Germinal center (tissue), 1 donor: Measurements from ENCODE around the gene IL17C.

Experiments
- DNase-seq: peaks from one replicate; pipeline ENCODE4 v3.0.0; 2012; ENCODE audit warnings: mixed read lengths, low spot score

Gene IL17C

GRCh38 chr16:88628512-88628974, 9.8 kb upstream of the IL17C start:
- DNase-seq, result no peak

DNA sequence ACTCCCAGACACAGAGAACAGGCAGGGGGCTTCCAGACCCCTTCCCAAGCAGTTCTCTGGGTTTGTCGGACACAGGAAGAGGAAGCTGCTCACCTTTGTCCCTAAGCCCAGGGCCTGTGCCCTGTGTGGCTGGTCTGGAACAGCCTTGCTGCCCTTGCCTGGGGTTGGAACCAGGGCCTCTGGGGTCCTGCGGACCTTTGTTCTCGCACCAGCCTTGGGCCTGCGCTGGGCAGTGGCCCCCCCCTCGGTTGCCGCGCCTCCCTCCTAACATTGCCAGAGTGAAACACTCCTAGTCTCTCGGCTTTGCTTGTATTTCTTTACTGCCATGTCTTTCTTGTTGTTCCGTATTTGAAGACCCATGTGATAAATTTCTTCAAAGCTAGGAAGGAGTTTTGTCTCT, 8.5 kb upstream of the IL17C start:
- no peak for DNase-seq

DNA sequence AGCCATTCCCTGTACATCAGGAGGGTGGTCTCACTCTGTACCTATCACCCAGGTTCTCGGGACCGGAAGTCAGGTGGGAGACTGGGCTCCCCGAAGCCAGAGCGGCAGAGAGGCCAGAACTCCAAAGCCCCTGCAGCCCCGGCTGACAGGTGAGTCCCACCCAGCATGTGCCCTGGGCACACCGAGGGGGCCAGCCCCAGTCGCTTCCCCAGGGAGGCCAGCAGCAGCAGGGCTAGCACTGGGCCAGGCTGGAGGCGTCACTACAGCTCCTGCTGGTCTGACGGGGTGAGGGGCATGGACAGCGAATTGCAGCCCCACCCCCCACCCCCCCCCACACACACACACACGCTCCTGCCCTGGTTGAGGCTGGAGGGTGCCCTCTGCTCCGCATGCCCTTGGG, 7.9 kb upstream of the IL17C start:
- DNase-seq, result no peak

- DNase-seq, result no peak
Measured at GRCh38 chr16:88630941-88631340, 7.4 kb upstream of the IL17C start.

DNA sequence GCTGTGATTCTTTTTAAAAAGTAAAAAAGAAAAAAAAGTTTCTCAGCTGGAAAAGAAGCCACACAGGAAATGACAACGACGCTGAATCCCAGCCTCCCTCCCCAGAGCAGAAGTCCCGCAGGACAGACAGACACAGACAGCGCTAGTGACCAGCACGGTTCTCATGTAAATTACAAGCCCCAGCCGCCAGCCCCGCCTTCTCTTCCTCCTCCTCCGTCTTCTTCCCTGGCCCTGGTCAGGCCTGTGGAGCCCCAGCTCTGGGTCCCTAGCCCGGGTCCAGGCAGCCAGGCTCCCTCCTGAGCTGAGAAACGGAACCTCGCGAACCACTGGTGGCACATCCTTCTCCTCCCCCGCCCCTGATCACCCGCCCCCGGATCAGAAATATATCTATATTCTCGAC, 7.0 kb upstream of the IL17C start:
- DNase-seq, result no peak

DNA sequence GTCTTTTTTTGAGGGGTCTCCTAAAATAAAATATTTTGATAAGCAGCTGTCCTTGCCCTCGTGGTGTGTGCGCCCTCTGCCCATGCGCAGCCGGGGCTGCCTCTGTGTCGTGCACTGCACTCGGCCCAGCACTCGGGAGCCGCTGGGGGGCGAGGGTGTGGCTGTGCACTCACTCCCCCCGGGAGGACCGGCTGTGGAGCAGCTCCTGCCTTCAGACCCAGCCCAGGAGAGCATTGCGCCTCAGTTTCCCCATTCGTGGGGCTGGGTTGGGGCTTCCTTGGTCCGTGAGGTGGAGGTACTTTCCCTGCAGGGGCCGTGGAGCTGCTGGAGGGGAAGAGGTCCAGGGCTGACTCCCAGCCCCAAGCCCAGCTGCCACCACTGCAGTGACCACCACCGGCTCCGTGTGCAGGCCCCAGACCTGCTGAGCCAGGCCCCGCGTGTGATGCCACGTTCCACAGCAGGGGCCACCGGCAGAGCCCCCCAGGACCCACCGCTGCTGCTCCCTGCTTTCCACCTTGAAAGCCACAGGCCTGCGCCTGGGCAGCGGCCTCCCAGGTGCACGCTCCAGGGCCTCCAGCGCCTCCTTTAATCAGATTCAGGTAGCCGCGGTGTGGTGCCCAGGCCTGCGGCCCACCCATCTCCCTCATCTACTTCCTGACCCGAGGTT, 6.3 kb upstream of the IL17C start:
- DNase-seq, result no peak

GRCh38 chr16:88632587-88632930, 5.8 kb upstream of the IL17C start:
- no peak for DNase-seq

DNA sequence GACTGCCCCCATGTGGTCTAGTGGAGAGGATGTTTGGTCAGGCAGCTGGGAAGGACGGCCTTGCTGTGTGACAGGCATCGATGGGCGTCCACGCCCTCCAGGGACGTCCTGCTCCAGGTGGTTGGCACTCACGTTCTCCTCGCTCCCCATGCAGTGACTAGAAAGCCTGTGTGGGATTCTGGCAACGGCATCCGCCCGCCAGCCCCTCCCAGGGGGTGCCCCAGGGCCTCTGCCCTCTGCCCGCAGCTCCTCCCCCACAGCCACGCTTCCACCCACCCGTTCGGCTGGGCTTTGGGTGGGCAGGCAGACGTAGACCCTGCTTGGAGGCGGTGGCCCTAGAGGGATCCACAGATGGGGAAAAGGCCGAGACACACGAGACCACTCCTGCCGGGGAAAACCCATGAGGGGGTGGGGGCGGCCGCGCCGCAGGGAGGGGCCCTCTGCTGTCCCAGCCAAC, 4.7 kb upstream of the IL17C start:
- DNase-seq, result peak; percentile 74

GRCh38 chr16:88634141-88634993, 4.0 kb upstream of the IL17C start:
- peak; percentile 78 for DNase-seq

GRCh38 chr16:88634994-88635670, 3.2 kb upstream of the IL17C start:
- DNase-seq, result peak; percentile 38

GRCh38 chr16:88635671-88636319, 2.6 kb upstream of the IL17C start:
- peak; percentile 24 for DNase-seq

GRCh38 chr16:88636488-88637265, 1.7 kb upstream of the IL17C start:
- no peak for DNase-seq

- peak; percentile 69 for DNase-seq
Measured at GRCh38 chr16:88639231-88640038, 1.1 kb downstream of the IL17C start.

DNA sequence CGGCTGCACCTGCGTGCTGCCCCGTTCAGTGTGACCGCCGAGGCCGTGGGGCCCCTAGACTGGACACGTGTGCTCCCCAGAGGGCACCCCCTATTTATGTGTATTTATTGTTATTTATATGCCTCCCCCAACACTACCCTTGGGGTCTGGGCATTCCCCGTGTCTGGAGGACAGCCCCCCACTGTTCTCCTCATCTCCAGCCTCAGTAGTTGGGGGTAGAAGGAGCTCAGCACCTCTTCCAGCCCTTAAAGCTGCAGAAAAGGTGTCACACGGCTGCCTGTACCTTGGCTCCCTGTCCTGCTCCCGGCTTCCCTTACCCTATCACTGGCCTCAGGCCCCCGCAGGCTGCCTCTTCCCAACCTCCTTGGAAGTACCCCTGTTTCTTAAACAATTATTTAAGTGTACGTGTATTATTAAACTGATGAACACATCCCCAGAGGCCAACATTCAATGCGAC, 1.7 kb downstream of the IL17C start:
- no peak for DNase-seq

- peak; percentile 67 for DNase-seq
Measured at GRCh38 chr16:88640498-88641247, 2.3 kb downstream of the IL17C start.

GRCh38 chr16:88642881-88643643, 4.7 kb downstream of the IL17C start:
- no peak for DNase-seq

DNA sequence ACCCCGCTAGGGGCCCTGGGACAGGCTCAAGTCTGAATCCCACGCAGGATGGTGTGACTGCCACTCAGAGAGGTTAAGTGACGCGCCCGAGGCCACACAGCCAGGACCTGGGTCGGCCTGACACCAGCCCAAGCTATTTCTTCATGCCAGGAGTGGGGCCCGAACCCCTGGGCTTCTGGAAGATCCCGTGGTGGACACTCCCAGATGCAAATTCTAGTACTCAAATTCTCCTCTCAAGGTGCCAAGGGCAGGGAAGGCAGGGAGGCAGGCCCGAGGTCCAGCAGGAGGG, 5.2 kb downstream of the IL17C start:
- no peak for DNase-seq

- DNase-seq, result no peak
Measured at GRCh38 chr16:88645455-88645854, 7.1 kb downstream of the IL17C start.

DNA sequence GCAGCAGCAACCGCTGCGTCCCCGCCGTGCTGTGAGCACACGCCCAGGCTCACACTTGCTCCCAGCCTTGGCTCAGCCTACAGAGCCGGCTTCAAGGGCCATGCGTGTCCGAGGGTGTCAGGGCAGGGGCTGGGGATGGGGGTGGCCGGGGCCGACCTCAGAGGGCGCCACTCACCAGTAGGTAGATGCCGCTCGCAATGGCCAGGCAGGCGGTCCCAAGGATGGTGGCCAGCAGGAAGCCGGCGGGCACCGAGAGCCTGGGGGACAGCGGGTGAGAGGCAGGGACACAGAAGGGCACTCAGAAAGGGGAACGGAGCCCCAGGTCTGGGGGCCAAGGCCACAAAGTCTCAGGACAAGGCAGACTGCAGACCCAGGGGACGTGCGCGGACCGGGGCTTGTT, 7.6 kb downstream of the IL17C start:
- no peak for DNase-seq
